CD14-positive monocyte (primary cell): ENCODE results near the gene CD1D. TPM values are rescaled to one million over a fixed set of nuclear protein-coding genes. Genes with fewer than 3 reads are reported as not detected.

ENCODE experiments used
- DNase-seq, 3 donors: peaks; one replicate each; pipeline ENCODE4 v3.0.0-alpha.2; 2011 to 2022
- H2AFZ ChIP-seq: 2 replicates; pipeline ENCODE4 v1.6.0; 2012; ENCODE audit warnings: mild to moderate bottlenecking, low read depth, low read length, inconsistent platforms; ENCODE audit not compliant: insufficient read depth, poor library complexity, severe bottlenecking
- H3K27ac ChIP-seq, 2 donors: 1 replicate in 1 of 2; 2 replicates in 1 of 2; pipeline ENCODE4 v1.5.1; 2012 to 2013; ENCODE audit warnings: low read length in 2 of 2, control low read depth in 1 of 2, inconsistent platforms in 1 of 2, low read depth in 1 of 2, mild to moderate bottlenecking in 1 of 2
- H3K27me3 ChIP-seq, 2 donors: one replicate each; pipeline versions ENCODE4 v1.6.0 to v1.6.1; 2011 to 2013; ENCODE audit warnings: low read length in 2 of 2; ENCODE audit not compliant: control insufficient read depth in 2 of 2, insufficient read depth in 2 of 2
- H3K36me3 ChIP-seq, 2 donors: replicated peaks in 1 of 2; 1 replicate in 1 of 2; 2 replicates in 1 of 2; pipeline versions ENCODE4 v1.5.1 to v1.6.1; 2012 to 2013; ENCODE audit warnings: low read length in 2 of 2, control low read depth in 1 of 2, inconsistent platforms in 1 of 2, mild to moderate bottlenecking in 1 of 2; ENCODE audit not compliant: insufficient read depth in 2 of 2, control insufficient read depth in 1 of 2
- H3K4me1 ChIP-seq, 2 donors: 1 replicate in 1 of 2; 2 replicates in 1 of 2; pipeline versions ENCODE4 v1.5.1 to v1.6.1; 2012 to 2013; ENCODE audit warnings: low read length in 2 of 2, control low read depth in 1 of 2, inconsistent platforms in 1 of 2, mild to moderate bottlenecking in 1 of 2, moderate library complexity in 1 of 2; ENCODE audit not compliant: insufficient read depth in 2 of 2, control insufficient read depth in 1 of 2
- H3K4me2 ChIP-seq: replicated peaks from 2 replicates; pipeline ENCODE3; 2012; ENCODE audit warnings: low read length, moderate library complexity, mild to moderate bottlenecking; ENCODE audit not compliant: poor library complexity, severe bottlenecking; ENCODE audit errors: extremely low read depth
- H3K4me3 ChIP-seq, 3 experiments: fragments of 200-600 bp in 1 of 3; sonication (generic) in 1 of 3; replicated peaks in 1 of 3; 1 replicate in 2 of 3; 2 replicates in 1 of 3; pipeline ENCODE4 v1.5.1; 2011 to 2013; ENCODE audit warnings: low read length in 3 of 3, mild to moderate bottlenecking in 3 of 3, control low read depth in 2 of 3, low read depth in 2 of 3, inconsistent platforms in 1 of 3, moderate library complexity in 1 of 3
- H3K79me2 ChIP-seq: 2 replicates; pipeline ENCODE4 v1.6.0; 2012; ENCODE audit warnings: mild to moderate bottlenecking, control low read depth, inconsistent platforms, low read length, moderate library complexity; ENCODE audit not compliant: insufficient read depth
- H3K9ac ChIP-seq: 2 replicates; pipeline ENCODE4 v1.6.0; 2017; ENCODE audit warnings: low read length, mild to moderate bottlenecking; ENCODE audit not compliant: insufficient read depth, poor library complexity, severe bottlenecking
- H3K9me3 ChIP-seq, 2 donors: replicated peaks in 1 of 2; 1 replicate in 1 of 2; 2 replicates in 1 of 2; pipeline versions ENCODE4 v1.5.1 to v1.6.1; 2012 to 2013; ENCODE audit warnings: low read length in 2 of 2, control low read depth in 1 of 2; ENCODE audit not compliant: control insufficient read depth in 1 of 2, insufficient read depth in 1 of 2
- H4K20me1 ChIP-seq: 2 replicates; pipeline ENCODE4 v1.6.0; 2012; ENCODE audit warnings: mild to moderate bottlenecking, low read length, control low read depth, moderate library complexity; ENCODE audit not compliant: insufficient read depth
- H3K27ac Mint-ChIP-seq, 7 donors: one replicate each; pipeline ENCODE4 v1.8.0; 2020; ENCODE audit warnings: mild to moderate bottlenecking in 7 of 7, mixed read lengths in 7 of 7, moderate library complexity in 6 of 7, inconsistent platforms in 2 of 7
- H3K27me3 Mint-ChIP-seq, 3 donors: one replicate each; pipeline ENCODE4 v1.8.0; 2021 to 2022; ENCODE audit warnings: low read depth in 3 of 3, mild to moderate bottlenecking in 3 of 3, mixed read lengths in 3 of 3, moderate library complexity in 3 of 3, inconsistent platforms in 1 of 3
- H3K36me3 Mint-ChIP-seq, 2 donors: one replicate each; pipeline ENCODE4 v1.8.0; 2020; ENCODE audit warnings: mixed read lengths in 2 of 2, inconsistent platforms in 1 of 2, mild to moderate bottlenecking in 1 of 2
- H3K4me1 Mint-ChIP-seq: one replicate; pipeline ENCODE4 v1.8.0; 2020; ENCODE audit warnings: mild to moderate bottlenecking, mixed read lengths
- H3K4me3 Mint-ChIP-seq, 2 donors: one replicate each; pipeline ENCODE4 v1.8.0; 2020; ENCODE audit warnings: mild to moderate bottlenecking in 2 of 2, mixed read lengths in 2 of 2, moderate library complexity in 1 of 2
- H3K9me3 Mint-ChIP-seq, 7 donors: one replicate each; pipeline ENCODE4 v1.8.0; 2020 to 2022; ENCODE audit warnings: mixed read lengths in 7 of 7, mild to moderate bottlenecking in 6 of 7, moderate library complexity in 6 of 7, inconsistent platforms in 2 of 7
- CTCF ChIP-seq: fragments of 200-600 bp; IDR thresholded peaks from one replicate; pipeline ENCODE4 v1.8.0; 2022; ENCODE audit warnings: antibody characterized with exemption, mild to moderate bottlenecking
- WGBS: methylation state at CpG from one replicate; pipeline ENCODE4 v1.1.5; 2013; ENCODE audit warnings: missing lambda C conversion rate; ENCODE audit not compliant: insufficient coverage; 5-methylcytosine and 5-hydroxymethylcytosine counted together
- intact Hi-C, 2 donors: fragments of 100-400 bp; cut with micrococcal nuclease; formaldehyde crosslinking; loops; one replicate each; pipeline versions ENCODE4 v1.15.0 to v1.15.1; 2023
- polyA plus RNA-seq, 3 donors: library from polyadenylated mRNA; depleted of rRNA in 1 of 3; unstranded in 2 of 3; stranded (reverse) in 1 of 3; fragments of 300-500 nt in 2 of 3; fragments of >200 nt in 1 of 3; fragmentation: Illumina TruSeq in 2 of 3; gene quantifications; 1 replicate in 2 of 3; 2 replicates in 1 of 3; pipeline ENCODE4 v1.2.3, GENCODE V29; 2012 to 2021

Gene CD1D
- polyA plus RNA-seq, 3 donors, result 121 to 144 (median 134) TPM

GRCh38 chr1:158140764-158141192 is 39.9 kb upstream of the CD1D start:
- H3K9ac ChIP-seq, result no peak overlapping the region
- Mint-ChIP-seq H3K9me3 (peaks cover 0 to 10% (median under 1%) of the 10 kb centered on the region in 7 donors), H3K4me1 (no peaks in the 10 kb centered on the region), H3K36me3 (no peaks in the 10 kb centered on the region), H3K4me3 (no peak overlapping the region), H3K27me3 (peaks cover 0 to 3% (median 2%) of the 10 kb centered on the region in 3 donors), H3K27ac (no peak overlapping the region)
- no peak overlapping the region for H2AFZ ChIP-seq
- H3K4me3 ChIP-seq, result no peak overlapping the region
- no peaks in the 10 kb centered on the region for H3K27me3 ChIP-seq
- peaks cover 0 to under 1% of the 10 kb centered on the region in 2 donors for H3K9me3 ChIP-seq
- H3K36me3 ChIP-seq, result no peaks in the 10 kb centered on the region
- H3K27ac ChIP-seq, result no peak overlapping the region
- no peak overlapping the region for H3K4me2 ChIP-seq
- no peak for DNase-seq
- WGBS, result 100% methylated on average over 1 of the region's 3 CpGs
- H4K20me1 ChIP-seq, result no peaks in the 10 kb centered on the region
- TF ChIP-seq CTCF, result no peak
- H3K4me1 ChIP-seq, result no peaks in the 10 kb centered on the region
- no peaks in the 10 kb centered on the region for H3K79me2 ChIP-seq
- intact Hi-C loops, result no loop called here

GRCh38 chr1:158145173-158145719 is 35.4 kb upstream of the CD1D start:
- peaks cover 10 to 23% of the 10 kb centered on the region in 2 donors for H3K9me3 ChIP-seq
- H3K4me2 ChIP-seq, result no peak overlapping the region
- intact Hi-C loops, result no loop called here
- H4K20me1 ChIP-seq, result no peaks in the 10 kb centered on the region
- DNase-seq, result no peak
- H3K36me3 Mint-ChIP-seq, result peaks cover 5 to 10% of the 10 kb centered on the region in 2 donors
- no peak for TF ChIP-seq CTCF
- no peaks in the 10 kb centered on the region for H3K79me2 ChIP-seq
- H3K27me3 ChIP-seq, result no peaks in the 10 kb centered on the region
- H3K27me3 Mint-ChIP-seq, result peaks cover 0 to 4% (median 3%) of the 10 kb centered on the region in 3 donors
- H3K4me3 ChIP-seq, result no peak overlapping the region
- H3K27ac ChIP-seq, result no peak overlapping the region
- H3K4me3 Mint-ChIP-seq, result no peak overlapping the region
- no peak overlapping the region for H3K27ac Mint-ChIP-seq
- no peak overlapping the region for H2AFZ ChIP-seq
- H3K4me1 ChIP-seq, result peaks cover 34 to 37% of the 10 kb centered on the region in 2 donors
- H3K9ac ChIP-seq, result no peak overlapping the region
- H3K36me3 ChIP-seq, result no peaks in the 10 kb centered on the region
- H3K4me1 Mint-ChIP-seq, result peaks cover 37% of the 10 kb centered on the region
- H3K9me3 Mint-ChIP-seq, result peaks cover 13 to 34% (median 17%) of the 10 kb centered on the region in 7 donors
